Putamen (tissue), 1 donor: ENCODE measurements around the gene ACOXL.

Experiments used
- DNase-seq: peaks from one replicate; pipeline ENCODE4 v3.0.0-alpha.2; 2016; ENCODE audit warnings: low spot score

Gene ACOXL

DNA sequence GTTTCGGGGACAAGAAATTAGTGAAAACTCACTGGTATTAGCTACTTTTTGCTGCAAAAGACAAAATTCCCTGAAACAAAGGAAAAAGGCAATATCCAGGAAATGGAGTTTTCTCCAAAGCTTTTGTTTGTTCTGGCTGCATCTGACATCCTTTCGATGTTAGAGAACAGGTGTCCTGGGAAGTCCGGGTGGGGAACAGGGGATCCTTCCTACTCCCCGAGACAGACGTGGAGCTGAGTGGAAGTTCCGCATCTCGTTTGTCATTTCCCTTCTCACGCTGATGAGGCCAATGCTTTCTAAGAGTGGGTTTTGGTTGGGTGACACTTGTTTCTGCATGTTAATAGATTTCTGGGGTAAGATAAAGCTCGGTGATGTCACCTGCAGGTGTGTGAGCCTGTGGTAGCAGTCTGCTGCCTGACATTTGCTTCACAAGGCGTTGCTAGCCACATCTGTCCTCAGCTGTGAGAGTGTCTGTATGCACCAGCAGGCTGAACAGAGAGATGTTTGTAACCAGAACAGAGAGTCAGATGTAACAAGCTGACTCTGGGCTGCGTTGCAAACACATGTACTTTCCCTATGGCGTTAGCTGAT is 125.9 kb downstream of the ACOXL start:
- peak; percentile 49 for DNase-seq

DNA sequence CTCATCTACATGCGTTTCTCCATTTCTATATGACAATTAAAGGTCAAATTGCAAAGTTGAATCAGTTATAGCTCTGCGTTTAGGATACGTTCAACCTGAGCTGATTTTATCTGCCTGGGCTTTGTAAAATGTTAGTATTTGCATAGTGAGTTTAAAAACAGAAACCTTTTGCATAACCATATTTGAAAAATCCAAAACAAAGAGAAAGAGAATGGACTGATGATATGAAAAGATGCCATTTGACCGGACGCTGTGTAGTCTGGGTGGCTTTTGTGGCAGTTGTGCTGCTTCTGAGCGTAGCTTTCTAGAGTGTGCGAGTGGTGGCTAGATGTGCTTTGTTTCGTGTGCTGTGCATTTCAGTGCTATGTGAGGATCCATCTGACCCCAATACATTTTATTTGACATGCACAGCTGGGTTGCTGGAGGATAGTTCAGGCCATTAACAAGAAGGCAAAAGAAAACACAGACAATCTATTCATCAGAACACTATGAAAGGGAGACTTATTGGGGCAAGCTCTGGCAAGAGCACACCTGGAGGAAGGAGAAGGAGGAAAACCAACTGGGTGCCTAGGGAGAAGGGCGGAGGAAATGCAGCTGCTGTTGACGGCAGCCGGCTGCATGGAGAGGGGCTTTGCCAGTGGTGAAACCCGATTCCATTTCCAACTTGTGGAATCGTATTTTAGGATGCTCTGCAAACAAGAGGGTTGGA is 126.8 kb downstream of the ACOXL start:
- peak; percentile 11 for DNase-seq

DNA sequence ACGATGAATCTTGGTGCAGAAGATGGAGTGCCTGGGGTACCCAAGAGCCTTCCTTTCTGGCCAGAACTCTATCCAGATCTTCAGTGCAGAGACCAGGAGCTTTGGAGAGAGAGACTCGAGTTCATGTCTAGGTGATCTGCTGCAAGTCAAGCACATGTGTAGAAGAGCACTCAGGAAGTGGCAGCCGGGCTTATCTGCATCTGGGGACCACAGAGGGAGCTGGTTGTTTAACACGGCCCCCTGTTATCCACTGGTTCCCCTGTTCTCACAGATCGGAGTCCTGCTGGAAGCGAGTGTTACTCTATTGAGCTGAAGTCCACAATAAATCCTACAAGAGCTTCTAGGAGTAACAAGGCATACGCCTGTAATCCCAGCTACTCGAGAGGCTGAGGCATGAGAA is 128.3 kb downstream of the ACOXL start:
- no peak for DNase-seq

DNA sequence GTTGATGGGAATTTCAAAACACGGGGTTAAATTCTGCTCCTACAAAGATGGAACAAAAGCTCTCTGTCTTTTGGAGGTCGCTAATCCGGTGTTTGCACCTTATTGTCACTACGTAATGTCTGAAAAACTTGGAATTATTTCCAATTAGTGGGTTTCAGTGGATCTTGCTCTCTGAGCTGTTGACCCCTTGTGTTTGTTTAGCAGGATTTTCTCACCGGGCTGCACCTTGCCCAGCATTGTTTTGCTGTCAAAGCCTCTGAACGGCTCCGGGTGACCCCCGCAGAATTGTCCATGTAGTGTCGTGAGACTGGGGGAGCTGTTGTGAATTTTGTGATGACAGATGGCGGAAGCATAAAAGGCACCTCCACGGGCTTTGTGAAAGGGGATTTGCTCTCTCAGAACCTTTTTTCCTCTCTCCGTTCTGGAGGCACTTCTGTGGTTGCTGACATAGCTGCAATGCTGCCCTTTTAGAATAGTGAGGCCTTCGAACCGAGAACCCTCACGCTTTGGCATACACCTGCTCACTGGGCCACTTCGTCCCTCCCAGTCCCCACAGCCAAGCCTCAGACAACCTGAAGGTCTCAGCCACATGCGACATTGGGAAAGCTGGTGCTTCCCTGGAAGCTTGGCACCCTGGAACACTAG is 129.4 kb downstream of the ACOXL start:
- DNase-seq = no peak

DNA sequence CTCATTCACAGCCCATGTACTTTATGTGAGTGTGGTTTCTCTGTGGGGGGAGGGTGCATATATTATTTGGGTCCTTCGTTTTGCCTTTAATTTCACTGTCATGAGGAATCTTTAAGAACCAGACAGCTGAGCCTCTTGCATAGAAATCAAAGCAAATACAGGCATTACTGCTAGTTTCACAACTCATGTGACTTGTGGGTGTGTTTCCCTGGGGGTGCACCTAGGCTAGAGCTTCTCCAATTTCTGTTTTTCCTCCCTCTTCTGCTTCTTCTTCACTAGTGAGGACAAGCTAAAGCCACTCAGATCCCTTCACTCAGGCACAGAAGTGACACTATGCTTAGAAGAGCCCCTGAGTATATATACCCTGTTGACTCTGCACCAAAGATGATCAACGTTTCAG is 131.4 kb downstream of the ACOXL start:
- no peak for DNase-seq

DNA sequence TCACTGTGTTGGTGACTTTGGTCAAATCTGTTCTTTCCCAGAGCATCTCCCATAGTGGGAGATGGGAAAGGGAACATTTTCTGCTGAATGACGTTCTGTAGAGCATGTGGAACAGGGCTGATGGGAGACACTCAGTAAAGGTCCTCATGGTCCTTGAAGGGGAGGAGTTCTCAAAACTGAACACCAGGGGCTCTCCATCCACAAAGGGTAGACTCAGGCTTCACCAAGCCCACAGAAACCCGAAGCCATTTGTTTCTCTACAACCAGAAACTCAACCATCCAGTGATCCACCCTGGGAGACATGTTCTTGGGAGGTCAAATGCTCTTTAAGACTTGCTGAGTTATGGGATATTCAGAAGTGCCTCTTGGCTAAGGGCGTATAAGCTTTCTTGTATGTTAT is 131.8 kb downstream of the ACOXL start:
- no peak for DNase-seq

DNA sequence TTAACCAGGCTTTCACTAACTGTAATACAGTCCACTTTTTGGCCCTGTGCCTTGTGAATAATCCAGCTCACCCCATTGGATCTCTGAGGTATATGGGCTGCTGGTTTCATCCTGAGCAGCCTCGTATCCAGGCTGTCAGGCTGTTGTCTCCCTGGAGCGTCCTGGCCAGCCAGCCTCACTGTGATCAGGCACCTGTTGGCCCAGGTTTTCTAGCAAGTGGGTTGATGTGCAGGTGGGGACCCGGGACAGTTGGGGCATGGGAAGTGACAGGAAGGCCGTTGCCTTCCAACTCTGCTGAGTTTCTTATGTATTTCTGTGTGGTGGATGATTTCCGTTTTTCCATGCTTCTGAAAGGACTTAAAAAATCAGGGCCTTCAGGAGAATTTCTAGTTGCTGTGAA is 132.4 kb downstream of the ACOXL start:
- DNase-seq = no peak

DNA sequence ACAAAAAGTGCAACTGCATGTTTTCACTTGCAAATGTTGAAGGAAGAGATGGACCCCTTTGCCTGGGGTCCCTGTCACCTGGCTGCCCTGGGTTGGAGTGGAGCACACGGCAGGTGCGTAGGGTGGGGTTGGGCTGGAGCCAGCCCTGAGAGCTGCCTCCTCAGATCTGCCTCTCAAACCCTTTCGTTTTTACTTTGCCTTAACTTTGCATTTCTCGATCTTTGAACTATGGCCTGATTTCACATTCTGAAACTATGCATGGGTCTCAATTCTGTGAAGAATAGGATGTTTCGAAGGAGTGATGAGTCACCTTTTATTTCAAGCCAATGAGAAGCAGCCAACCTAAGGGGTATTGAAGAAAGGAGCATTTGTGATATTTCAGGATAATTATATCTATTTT is 132.8 kb downstream of the ACOXL start:
- DNase-seq = no peak

DNA sequence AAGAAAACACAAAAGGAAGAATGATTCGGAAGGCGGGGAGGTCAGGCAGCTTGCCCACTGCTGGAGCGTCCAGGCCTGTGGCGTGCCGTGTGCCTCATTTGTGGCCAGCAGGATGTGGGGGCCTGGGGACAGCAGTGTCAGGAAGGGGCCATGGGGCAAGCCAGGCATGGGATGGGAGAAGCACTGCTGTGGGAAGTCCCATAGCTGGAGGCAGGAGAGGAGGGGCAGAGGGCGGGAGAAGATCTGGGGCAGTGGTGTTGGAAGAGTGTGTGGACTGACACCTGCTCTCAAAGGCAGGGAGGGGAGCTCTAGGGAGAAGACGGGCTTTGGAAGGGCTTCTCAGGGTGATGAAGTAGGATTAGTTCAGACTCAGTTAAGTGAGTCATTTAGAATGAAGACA is 133.7 kb downstream of the ACOXL start:
- no peak for DNase-seq

DNA sequence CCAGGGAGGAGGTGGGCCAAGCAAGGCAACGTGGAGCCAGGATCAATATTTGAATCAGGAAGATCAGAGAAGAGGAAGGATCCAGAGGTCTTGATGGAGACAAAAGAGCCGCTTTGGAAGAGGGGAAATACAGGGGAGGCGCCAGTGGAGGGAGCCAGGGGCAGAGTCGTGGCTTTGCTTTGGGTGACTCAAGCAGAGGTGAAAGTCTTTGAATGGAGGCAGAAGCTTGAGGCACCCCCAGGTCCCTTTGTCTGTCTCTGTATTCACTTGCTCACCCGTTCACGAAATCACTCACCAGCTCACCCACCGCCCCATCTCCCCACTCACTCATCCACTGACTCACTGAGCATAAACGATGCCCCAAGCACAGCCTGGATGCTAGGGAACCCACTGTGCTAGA is 134.1 kb downstream of the ACOXL start:
- DNase-seq = no peak

DNA sequence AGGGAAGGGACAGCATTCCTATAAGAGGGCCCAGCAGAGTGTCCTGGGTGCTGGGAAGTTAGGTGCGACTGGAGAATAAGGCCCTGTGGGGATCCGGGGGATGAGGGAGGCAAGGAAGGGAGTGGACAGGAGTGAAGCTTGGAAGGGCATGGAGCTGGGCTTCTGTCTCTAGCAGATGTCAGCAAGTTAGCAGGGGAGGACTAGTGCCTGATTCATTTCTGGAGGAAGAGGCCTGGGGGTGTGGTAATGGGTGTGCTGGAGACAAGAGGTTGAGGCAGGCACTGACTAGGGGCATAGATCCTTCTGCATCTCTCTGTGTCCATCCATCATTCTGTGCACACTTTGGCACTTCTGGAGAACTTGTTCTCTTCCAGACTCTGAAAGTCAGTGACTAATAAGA is 134.7 kb downstream of the ACOXL start:
- no peak for DNase-seq

DNA sequence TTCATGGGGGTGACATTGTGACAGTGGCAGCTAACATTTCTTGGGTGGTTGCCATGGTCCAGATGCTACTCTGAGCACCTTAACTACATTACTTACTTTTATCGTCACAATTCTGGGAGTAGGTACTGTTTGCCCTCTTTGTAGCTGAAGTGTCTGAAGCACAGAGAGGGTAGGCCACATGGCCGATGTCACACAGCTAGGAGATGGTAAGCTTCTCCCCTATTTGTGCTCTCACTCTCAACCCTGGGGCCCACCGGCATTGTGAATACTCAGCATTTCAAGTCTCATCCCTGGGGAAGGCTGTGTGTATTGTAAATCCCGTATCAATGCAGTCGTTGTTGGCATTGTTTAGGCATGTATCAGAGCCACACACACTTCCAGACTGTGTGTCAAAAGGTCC is 136.6 kb downstream of the ACOXL start:
- DNase-seq = no peak

DNA sequence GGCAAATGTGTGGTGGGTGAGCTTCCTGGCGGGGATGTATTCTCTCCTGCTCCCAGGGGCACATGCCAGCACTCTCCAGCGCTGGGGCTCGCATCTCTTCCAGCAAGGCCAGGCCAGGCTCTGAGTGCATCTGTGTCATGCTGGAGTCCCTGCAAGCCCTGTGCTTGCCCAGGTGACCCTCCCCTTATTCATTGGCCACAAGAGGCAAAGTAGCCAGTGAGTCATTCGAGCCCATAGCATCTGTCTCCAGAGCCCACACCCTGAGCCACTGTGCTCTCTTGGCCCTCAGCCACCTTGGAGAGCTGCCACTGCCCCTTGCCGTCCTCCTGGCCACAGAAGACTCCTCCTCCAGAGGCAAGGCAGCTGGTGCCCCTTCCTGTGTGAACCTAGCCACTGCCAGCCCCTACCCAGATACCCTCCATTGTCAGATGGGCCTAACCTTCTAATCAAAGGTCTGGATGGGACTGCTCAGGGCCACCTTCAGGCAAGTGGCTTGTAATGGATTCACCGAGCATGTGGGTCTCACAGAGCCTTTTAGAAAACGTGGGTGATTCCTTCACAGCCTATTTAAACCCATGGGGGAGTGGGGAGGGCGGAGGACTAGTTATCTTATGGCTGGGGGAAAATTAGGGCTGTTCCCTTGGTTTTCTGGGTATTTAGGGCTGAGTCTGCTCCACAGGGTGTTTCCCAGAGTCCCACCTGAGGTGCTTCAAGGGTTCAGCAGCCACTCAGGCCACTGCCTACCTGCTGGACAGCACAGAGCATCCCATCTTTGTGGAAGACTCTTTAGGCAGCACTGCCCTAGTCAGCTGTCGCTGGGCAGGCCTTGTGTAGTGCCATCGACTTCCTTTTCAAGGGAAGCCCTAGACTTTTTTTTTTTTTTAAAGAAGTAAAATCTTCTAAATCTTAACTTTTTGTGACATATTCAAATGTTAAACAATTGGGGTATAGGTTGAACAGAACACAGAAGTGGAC is 137.4 kb downstream of the ACOXL start:
- no peak for DNase-seq

DNA sequence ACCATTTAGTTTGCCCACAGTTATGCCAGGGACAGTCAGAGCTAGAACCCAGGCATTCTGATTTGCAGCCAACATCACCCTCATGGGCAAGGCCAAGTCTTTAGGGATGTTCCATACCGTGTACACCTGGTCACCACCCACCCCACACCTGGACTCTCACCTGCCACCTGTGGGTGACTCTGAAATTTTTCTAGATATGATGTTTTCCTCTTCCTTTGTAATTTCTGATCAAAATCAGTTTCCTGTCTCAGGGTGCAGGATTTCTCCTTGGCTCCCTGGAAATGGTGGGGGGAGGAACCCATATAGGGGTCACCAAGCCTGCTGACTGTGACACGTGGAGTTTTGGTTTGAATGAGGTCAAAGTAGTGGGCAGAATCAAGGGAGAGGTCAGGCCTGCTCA is 138.2 kb downstream of the ACOXL start:
- DNase-seq = no peak

DNA sequence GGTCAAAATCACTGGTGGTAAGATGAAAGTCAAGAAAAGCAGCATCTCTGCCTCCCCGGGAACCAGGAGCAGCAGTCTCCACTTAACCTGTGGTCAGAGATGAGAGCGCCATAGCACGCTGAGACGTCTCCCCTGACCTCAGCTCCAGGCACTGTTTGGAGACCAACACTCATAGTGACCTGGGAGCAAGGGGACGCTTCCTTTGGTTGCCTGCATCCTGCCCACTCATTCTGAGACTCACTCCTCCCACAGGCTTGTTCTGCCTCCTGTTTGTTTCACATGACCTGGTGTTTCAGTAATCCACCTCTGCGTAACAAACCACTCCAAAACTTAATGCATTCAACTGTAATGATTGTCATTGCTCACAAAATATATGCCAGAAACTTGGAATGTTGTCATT is 139.3 kb downstream of the ACOXL start:
- no peak for DNase-seq

DNA sequence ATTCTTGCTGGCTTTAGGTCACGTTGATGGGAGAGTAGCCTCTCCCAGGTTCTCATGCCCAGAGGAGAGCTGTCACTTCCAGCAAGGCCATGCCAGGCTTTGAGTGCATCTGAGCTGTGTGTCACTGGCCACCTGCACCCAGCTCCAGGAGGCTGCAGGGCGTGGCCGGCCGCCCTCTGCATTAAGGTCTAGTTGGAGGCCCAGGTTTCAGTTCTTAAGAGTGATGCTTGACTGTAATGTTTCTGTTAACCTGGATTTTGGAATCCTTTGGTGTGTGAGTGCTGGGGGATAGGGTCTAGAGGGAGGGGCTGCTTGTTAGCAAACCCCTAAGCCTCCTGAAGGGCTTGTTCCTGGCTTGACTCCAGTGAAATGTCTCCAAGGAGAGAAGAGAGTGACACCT is 140.1 kb downstream of the ACOXL start:
- no peak for DNase-seq

DNA sequence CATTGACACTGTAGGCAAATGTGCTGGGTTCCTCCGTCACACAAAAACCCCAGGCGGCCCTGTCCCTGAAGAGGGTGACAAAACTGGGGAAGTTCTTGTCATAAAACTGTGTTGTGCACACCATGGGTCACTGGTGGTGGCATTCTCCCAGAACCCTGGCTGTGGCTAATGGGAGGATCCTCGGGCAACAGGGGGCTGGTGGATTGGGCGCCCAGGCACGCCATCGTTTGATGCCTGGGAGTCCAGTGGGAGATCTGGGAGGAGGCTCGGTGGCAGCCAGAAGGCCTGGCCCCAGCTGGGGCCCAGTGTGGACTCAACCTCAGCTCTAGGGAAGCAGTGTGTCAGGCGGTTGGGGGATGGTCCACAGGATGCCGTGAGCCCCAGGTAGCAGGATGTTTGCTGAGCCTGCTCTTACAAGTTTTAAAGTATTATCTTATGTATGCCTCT is 140.7 kb downstream of the ACOXL start:
- no peak for DNase-seq

DNA sequence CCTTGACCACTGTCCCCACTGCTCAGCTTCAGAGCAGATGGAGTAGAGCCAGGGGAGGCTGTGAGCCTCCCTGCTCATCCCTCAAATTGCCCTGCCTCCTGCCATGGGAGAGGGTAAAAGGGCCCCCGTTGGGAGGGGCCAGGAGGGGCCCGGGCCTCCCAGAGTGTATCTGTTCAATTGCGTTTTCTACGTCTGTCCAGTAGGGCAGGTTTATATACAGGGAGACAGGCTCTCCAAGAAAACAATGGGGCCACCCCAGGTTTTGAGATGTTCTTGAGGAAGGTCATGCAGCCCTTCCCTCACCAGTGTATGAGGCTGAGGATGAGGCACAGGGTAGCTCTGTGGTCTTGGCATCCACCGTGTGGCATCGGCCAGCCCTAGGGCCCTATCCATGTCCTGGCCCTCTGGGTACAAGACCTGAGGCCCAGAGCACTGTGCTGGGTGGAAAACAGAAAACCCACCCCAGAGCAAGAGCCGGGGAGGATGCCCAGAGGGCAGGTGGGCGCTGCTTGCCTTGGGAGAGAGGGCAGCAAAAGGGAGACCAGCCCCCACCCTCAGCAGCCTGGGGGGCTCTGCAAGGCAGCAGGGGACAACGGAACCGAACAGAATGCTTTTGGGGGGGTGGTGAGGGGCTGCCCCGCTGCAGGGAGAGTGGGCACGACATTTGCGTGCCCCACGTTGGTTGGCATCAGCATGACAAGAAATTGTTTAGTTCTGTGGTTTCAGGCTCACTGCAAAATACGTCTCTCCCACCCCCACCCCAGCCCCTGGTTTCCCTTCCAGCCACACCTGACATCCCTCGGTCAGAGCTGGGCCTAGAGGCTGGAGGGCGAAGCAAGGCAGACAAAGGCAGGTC is 141.5 kb downstream of the ACOXL start:
- no peak for DNase-seq

DNA sequence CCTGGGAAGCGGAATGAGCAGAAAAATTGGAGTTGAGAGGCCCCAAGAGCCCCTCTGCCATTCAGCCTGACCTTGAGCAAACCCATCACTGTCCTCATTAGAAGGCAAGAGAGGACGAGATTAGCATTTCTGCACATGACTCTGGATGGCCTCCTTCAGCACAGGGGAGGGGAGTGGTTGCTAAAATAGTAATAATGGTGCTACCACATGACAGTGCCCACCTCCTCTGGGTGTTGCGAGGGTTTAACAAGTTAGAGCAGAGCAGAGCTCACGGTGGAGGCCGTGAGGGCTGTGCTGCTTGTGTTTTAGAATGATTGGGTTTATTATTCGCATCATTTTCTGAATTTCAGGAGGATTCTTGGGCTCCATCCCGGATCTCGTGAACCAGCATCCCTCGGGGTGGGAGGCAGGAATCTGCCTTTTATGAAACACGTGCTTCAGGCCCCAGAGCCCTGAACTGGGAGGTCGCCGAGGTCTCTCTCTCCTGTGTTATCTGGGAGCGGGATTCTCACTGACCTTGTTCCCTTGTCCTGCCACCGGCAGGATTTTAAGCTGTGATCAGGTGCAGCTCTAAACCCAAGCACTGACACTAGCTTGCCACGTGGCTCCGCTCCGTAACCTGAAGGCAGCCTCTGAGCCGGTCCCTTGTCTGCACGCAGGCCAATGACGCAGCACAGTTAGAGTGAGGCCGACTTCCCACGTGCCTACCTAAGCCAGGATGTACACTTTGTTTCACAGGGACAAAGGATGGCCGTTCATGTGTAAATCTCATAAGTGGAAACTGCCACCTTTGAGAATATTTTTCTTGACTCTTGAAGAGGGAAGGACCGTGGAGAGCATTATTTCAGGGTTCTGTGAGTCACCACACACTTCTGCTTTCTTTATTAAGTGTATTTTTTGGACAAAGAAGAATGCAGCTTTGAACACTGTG is 142.3 kb downstream of the ACOXL start:
- DNase-seq = no peak

DNA sequence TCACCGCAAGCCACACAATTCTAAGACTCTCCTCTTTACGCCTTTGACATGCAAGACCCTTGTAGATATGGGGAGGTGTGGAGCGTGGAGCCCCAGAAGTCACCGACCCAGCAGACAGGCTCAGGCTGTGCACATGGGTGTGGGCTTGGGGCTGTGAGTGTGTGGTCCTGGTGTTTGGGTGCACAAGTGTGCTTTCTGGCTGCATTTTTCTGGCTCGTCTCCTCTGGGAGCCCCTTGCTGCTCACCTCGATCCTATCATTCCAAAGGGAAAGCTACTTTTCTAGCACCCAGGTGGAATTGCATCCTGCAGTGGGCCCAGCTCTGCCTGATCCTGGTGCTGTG is 143.0 kb downstream of the ACOXL start:
- no peak for DNase-seq
